ENCODE measurements around the gene TSPAN14. TPM values are rescaled to one million over a fixed set of nuclear protein-coding genes. Genes with fewer than 3 reads are reported as not detected.

Gene TSPAN14
- total and polyA plus RNA-seq, 12 donors = 16.9 to 57.2 (median 27.6) TPM

DNA sequence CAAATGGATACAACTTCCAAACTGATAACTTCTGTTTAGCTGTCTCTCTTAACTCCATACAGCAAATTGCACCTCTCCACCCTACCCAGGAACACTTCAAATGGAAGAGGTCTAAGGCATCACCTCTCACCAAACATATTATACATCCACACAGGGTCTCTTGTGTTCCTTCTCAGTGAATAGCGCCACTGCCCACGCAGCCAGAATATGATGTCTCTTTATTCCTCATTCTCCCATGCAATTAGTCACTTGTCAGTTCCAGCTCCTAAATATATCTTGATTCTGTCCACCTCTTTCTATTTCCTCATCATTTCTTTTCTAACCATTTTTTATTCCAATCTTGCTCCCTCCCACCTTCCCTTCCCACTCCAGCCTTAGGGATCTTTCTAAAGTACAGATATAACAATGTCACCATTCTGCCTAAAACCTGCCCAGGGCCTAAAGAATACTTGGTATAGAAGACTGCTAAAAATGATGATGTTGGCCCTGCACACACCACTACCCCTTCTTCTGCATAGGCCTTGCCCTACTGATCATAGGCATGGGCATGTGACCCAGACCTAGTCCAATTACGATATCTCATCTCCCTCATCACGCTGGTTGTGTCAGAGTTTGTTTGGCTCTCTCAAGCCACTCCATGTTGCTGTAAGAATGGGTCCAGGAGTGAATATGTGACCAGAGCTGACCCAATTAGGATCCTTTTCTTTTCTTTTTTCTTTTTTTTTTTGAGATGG is 5.7 kb upstream of the TSPAN14 start:
- Histone ChIP-seq H3K9me3 (peaks cover 0 to 12% (median 0%) of the 10 kb centered on the region in 11 donors), H3K36me3 (no peaks in the 10 kb centered on the region), H3K4me3 (no peak overlapping the region), H3K27ac (peak overlapping the region in 1 of 10 donors; percentile 68), H3K27me3 (no peaks in the 10 kb centered on the region), H3K4me1 (peaks cover 5 to 53% (median 20%) of the 10 kb centered on the region in 9 donors)
- no peak for DNase-seq
- TF ChIP-seq, protein P1, sequence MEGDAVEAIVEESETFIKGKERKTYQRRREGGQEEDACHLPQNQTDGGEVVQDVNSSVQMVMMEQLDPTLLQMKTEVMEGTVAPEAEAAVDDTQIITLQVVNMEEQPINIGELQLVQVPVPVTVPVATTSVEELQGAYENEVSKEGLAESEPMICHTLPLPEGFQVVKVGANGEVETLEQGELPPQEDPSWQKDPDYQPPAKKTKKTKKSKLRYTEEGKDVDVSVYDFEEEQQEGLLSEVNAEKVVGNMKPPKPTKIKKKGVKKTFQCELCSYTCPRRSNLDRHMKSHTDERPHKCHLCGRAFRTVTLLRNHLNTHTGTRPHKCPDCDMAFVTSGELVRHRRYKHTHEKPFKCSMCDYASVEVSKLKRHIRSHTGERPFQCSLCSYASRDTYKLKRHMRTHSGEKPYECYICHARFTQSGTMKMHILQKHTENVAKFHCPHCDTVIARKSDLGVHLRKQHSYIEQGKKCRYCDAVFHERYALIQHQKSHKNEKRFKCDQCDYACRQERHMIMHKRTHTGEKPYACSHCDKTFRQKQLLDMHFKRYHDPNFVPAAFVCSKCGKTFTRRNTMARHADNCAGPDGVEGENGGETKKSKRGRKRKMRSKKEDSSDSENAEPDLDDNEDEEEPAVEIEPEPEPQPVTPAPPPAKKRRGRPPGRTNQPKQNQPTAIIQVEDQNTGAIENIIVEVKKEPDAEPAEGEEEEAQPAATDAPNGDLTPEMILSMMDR (IDR thresholded peaks at IDR 0.05) = no peak
- whole genome bisulfite sequencing, 2 donors = 94% methylated on average over 4 of the region's 4 CpGs
- intact Hi-C loops (cut with DNase I) = loop anchor here in 7 of 10 donors (5.0 to 10.0 kb wide), 7 partner anchors 54 to 476 kb away; no protein-coding TSS in a partner anchor
- ATAC-seq = no peak

DNA sequence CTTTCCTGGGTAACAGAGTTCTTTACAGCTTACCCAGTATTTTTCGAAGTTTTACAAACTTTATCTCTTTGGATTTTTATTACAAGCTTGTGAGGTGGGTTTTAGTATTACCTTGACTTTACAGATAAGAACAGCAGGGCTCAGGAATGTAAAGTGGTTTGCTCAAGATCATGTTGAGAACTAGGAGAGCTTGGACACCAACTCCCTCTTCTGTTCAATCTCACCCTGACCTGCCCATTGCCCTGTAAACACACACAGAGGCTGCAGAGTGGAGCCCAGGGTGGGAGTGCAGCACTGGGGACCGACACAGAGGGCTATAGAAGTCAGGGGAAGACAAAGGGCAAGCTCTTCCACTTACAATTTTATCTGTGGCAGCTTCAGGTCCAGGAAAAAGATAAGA is 4.6 kb upstream of the TSPAN14 start:
- Histone ChIP-seq H3K36me3 (no peaks in the 10 kb centered on the region), H3K4me3 (no peak overlapping the region), H3K27ac (peak overlapping the region in 1 of 10 donors; percentile 68), H3K4me1 (peaks cover 4 to 46% (median 21%) of the 10 kb centered on the region in 9 donors), H3K27me3 (no peaks in the 10 kb centered on the region), H3K9me3 (peaks cover 0 to 12% (median 0%) of the 10 kb centered on the region in 11 donors)
- TF ChIP-seq, protein P1 (IDR thresholded peaks at IDR 0.05) = no peak
- ATAC-seq (no peak), DNase-seq (no peak)
- 78 to 91% methylated on average over 2 of the region's 2 CpGs for WGBS, 2 donors
- intact Hi-C loops (cut with DNase I) = loop anchor here in 7 of 10 donors (5.0 to 10.0 kb wide), 7 partner anchors 53 to 475 kb away; no protein-coding TSS in a partner anchor

DNA sequence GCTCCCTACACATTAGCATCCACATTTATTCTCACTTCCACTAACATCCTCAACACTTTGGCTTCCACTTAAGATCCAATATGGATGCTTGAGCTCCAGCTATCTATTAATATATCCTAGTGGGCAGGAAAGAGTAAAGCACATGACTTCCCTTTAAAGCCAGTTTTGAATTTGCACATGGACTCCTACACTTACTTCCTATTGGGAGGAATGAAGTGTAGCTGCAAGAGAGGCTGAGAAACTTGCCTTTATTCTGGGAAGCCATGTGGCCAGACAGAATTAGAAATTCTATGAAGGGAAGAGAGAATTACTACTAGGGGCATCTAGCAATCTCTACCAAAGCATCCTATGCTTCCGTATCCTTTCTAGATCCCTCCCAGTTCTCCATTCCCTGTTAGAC is 3.0 kb upstream of the TSPAN14 start:
- Histone ChIP-seq H3K4me1 (peaks cover 4 to 47% (median 20%) of the 10 kb centered on the region in 9 donors), H3K27me3 (no peaks in the 10 kb centered on the region), H3K27ac (no peak overlapping the region), H3K36me3 (no peaks in the 10 kb centered on the region), H3K9me3 (peaks cover 0 to 12% (median 0%) of the 10 kb centered on the region in 11 donors), H3K4me3 (no peak overlapping the region)
- no peak for DNase-seq
- ATAC-seq = no peak
- intact Hi-C loops (cut with DNase I) = loop anchor here in 2 of 10 donors (5.0 kb wide), 2 partner anchors 39 to 44 kb away; partner anchors contain the start of gene PRXL2A (in 1 of the 2)
- TF ChIP-seq, protein P1 (IDR thresholded peaks at IDR 0.05) = no peak
- WGBS, 2 donors = 100% methylated on average over 1 of the region's 1 CpG

DNA sequence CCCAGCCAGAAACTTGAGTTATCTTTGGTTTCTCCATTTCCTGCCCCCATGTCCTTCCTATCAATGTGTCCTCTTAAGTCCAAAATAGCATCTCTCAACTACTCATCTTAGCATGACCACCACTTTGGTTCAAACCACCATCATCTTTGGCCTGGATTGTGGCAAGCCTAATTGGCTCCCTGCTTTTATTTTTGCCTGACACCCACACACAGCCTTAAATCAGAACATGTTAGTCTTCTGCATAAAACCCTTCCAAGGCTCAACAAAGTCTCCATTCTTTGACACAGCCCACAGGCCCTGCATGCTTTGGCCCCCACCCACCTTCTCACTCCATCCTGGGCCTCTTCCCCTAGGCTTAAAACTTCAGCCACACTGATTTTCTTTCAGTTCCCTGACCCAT is 2.0 kb upstream of the TSPAN14 start:
- intact Hi-C loops (cut with DNase I) = loop anchor here in 3 of 10 donors (2.0 to 5.0 kb wide), 3 partner anchors 40 to 53 kb away; partner anchors contain the start of gene PRXL2A (in 1 of the 3)
- no peaks in the 10 kb centered on the region for H3K36me3 ChIP-seq
- TF ChIP-seq, protein P1 (IDR thresholded peaks at IDR 0.05) = no peak
- peaks cover 0 to 12% (median 0%) of the 10 kb centered on the region in 11 donors for H3K9me3 ChIP-seq
- H3K4me1 ChIP-seq = peaks cover 4 to 56% (median 29%) of the 10 kb centered on the region in 9 donors
- H3K4me3 ChIP-seq = no peak overlapping the region
- DNase-seq = no peak
- H3K27me3 ChIP-seq = no peaks in the 10 kb centered on the region
- peak overlapping the region in 2 of 10 donors; percentile 0 to 95 for H3K27ac ChIP-seq
- ATAC-seq = no peak

Data from heart right ventricle (tissue), 16 donors.